NCI-H2081 treated with DMSO at 0.1 percent for 48 hours (cell line): ENCODE data around the gene SHKBP1.
A peak's percentile ranks its signal among the peaks of the same experiment; 100 is the strongest.

Source experiments
- DNase-seq: peaks from one replicate; lab custom pipeline; 2025; lab: John Stamatoyannopoulos, UW

SHKBP1 gene

GRCh38 chr19:40603071-40603388 lies 26.4 kb downstream of the SHKBP1 start:
- DNase-seq: no peak

- DNase-seq: peak; percentile 47
Observed at GRCh38 chr19:40603389-40604170, 26.9 kb downstream of the SHKBP1 start.

- DNase-seq: no peak
Observed at GRCh38 chr19:40604171-40604646, 27.5 kb downstream of the SHKBP1 start.

DNA sequence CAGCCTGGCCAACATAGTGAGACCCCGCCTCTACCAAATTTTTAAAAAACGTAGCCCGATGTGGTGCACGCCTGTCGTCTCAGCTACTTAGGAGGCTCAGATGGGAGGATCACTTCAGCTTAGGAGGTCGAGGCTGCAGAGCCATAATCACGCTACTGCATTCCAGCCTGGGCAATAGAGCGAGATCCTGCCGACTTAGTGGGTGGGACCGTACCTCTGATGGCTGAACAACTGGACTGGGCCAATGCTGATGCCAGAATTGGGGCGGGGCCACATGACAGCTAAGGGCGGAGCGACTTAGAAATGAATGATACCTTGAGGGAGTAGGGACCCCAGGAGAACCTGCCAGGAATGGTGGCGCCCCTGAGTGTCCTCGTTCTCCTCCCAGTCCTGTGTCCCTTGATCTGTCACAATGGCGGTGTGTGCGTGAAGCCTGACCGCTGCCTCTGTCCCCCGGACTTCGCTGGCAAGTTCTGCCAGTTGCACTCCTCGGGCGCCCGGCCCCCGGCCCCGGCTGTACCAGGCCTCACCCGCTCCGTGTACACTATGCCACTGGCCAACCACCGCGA lies 28.1 kb downstream of the SHKBP1 start:
- no peak for DNase-seq

DNA sequence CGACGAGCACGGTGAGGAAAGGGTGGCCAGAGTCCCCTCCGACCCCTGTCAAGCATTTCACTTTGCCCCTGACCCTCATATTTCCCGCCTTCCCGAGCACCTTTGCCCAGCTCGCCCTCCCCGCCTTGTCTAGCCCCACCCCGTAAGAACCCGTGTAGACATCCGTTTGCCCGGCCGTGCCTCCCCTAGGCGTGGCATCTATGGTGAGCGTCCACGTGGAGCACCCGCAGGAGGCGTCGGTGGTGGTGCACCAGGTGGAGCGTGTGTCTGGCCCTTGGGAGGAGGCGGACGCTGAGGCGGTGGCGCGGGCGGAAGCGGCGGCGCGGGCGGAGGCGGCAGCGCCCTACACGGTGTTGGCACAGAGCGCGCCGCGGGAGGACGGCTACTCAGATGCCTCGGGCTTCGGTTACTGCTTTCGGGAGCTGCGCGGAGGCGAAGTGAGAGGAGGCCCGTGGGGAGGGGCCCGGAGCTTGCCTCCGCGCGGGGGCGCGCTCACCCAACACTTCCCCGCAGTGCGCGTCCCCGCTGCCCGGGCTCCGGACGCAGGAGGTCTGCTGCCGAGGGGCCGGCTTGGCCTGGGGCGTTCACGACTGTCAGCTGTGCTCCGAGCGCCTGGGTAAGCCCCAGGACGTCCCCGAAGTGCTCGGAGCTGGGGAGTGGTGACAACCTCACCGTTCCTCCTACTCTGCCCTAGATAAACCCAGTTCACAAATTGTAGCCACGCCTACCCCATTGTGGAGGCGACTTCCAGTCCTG lies 28.7 kb downstream of the SHKBP1 start:
- no peak for DNase-seq

- DNase-seq: no peak
Observed at GRCh38 chr19:40607311-40608239, 30.9 kb downstream of the SHKBP1 start.

- no peak for DNase-seq
Observed at GRCh38 chr19:40608240-40608621, 31.6 kb downstream of the SHKBP1 start.

DNA sequence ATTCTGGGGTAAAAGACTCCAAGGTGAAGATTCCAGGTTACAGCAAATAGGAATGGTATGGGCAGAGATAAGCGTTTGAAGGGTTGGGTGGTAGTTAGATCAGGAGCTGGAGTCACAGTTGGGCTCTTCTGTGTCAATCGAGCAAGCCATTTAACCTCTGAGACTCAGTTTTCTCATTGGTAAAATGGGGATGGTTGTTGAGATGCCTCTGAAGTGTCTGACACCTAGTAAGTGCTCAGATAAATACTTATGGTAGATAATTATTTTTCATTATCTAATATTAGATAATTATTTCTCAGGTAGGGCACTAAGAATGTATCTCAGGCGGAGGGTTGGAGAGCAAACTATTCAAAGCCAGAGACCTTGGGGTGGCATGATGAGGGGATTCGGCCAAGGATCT lies 32.3 kb downstream of the SHKBP1 start:
- DNase-seq: no peak

DNA sequence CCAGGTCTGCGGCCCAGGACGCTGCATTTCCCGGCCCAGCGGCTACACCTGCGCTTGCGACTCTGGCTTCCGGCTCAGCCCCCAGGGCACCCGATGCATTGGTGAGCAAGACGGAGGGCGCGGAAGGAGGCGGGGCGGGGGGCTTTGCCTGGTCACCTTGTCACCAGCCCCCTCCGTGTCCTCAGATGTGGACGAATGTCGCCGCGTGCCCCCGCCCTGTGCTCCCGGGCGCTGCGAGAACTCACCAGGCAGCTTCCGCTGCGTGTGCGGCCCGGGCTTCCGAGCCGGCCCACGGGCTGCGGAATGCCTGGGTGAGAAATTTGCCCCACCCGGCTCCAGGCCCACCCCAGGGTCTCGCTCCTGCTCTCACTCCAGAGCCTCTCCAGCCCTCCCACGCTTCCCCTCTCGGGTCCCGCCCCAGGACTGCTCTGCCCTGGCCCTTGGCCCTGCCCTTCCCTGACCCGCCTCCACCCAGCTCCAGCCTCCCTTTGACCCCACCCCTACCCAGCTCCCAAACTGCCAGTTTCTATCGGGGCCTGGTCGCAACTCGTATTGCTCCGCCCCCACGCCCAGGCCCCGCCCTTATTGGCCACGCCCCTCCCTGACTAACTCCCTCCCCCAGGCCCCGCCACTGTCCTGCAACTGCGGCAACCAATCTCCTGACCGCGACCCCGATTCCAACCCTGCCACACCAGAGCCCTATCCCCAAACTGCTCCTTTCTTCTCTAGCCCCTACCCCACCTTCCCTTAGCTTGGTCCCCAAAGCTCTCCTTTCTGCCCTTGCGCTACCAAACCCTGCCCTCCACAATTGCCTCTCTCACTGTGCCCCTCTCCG lies 33.1 kb downstream of the SHKBP1 start:
- DNase-seq: no peak

- DNase-seq: no peak
Observed at GRCh38 chr19:40610396-40611064, 33.9 kb downstream of the SHKBP1 start.

- no peak for DNase-seq
Observed at GRCh38 chr19:40611096-40611495, 34.4 kb downstream of the SHKBP1 start.

- no peak for DNase-seq
Observed at GRCh38 chr19:40611900-40612698, 35.4 kb downstream of the SHKBP1 start.

DNA sequence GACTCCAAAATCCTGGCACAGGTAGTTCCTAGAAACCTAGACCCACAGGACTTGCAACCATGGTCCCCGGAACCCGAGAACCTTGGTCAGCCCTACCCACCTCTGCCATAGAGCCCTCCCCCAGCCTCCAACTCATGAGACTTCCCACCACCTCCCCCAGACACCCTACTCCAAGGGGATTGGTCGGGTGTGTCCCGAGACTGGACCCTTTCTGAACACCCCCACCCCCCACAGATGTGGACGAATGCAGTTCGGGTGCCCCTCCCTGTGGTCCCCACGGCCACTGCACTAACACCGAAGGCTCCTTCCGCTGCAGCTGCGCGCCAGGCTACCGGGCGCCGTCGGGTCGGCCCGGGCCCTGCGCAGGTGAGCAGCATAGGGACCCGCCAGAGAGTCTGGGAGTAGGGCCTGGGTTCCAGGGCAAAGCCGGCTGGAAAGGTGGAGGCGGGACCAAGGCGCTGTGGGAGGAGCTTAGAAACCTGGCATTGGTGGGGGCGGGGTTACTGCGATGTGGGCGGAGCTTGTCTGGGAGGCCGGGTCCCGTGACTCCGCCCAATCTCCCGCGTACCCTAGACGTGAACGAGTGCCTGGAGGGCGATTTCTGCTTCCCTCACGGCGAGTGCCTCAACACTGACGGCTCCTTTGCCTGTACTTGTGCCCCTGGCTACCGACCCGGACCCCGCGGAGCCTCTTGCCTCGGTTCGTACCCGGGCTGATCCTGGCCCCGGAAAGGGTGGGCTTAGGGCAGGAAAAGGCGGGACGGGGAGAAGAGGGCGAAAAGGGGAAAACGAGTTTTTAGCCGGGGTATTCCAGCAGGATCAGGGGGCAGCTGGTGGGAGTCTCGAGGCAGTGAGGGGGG lies 36.4 kb downstream of the SHKBP1 start:
- DNase-seq: no peak

- peak; percentile 19 for DNase-seq
Observed at GRCh38 chr19:40613690-40614621, 37.3 kb downstream of the SHKBP1 start.

- DNase-seq: no peak
Observed at GRCh38 chr19:40614622-40615411, 38.1 kb downstream of the SHKBP1 start.

DNA sequence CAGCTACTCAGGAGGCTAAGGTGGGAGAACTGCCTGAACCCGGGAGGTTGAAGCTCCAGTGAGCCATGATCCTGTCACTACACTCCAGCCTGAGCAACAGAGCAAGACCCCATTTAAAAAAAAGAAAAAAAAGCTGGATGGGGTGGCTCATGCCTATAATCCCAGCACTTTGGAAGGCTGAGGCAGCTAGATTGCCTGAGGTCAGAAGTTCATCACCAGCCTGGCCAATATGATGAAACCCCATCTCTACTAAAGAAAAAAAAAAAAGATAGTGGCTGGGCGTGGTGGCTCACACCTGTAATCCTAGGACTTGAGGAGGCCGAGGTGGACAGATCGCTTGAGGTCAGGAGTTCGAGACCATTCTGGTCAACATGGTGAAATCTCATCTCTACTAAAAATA lies 39.5 kb downstream of the SHKBP1 start:
- no peak for DNase-seq

GRCh38 chr19:40616941-40617340 lies 40.3 kb downstream of the SHKBP1 start:
- DNase-seq: no peak
